ENCODE data around the gene STAB2.

Gene STAB2

DNA sequence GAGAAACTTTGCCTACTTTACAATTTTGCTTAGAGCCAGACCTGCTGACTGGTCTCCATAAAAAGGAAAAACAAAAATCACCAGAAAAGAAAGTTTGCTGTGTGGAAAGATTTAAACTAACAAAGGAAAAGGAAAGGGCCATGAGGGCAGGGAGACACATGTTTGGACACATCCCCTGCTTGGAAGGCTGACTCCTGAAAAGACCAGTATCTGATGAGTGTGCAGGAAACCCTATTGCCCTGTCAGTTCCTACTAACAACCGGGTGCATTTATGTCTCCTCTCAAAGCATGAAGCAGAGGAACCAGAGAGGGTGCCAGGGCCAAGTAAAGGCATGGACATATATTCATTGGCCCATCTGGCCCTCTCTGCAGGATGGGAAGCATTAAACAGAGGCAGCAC, 7.0 kb upstream of the STAB2 start:
- no peak for DNase-seq (ENCODE audit: low read depth, low spot score)

DNA sequence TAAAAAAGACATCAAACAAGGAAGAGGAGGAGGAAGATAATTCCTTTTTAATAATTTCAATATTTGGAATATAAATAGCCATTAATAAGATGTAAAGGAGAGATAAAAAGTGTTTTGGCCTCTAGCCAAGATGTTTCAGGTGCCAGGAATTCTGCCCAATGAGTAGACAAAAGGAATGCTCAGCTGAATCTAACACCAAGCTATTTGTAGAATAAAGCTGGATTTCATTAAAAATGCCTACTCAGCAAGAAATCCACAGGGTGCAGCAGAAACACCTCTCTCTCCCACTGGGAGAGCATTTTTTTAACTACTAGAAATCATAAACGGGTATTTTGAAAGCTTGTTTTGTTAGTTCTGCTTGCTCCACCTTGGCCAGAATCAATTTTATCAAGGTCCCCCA, 4.1 kb upstream of the STAB2 start:
- DNase-seq (ENCODE audit: low read depth, low spot score), result no peak

DNA sequence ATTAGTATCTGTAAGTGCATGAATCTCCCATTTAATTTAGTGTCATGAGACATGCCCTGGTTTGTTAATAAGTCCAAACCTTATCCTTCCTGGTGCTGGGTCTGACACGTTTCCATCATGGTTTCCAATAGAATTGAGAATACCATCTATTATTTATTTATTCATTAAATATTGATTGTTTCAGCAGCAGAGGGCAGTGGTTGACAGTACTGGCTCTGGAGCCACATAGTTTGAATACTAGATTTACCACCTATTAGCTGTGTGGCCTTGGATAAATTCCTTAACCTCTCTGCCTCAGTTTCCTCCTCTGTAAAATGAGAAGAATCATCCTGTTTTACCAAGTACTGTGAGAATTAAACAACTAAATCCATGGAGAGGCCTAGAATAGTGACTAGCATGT, 941 bp upstream of the STAB2 start:
- DNase-seq (ENCODE audit: low read depth, low spot score), result peak; percentile 18

DNA sequence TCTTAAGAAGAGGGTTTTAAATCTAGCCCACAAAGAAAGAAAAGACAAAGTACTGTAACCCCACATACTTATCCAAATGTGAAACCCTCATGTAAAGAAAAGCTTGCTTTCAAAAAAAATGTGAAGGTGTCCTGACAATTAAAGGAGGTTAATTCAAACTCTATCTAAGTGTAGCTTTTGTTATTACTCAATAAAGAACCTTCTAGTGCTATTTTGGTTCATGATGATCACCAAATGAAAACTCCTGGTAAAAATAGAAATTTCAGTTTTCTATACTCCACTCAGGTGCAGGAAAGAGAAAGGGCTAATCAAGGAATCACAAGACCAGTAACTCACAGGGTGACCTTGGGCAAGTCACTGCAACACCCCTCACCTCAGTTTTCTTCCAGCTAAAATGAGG, 1.6 kb downstream of the STAB2 start:
- no peak for DNase-seq (ENCODE audit: low read depth, low spot score)

DNA sequence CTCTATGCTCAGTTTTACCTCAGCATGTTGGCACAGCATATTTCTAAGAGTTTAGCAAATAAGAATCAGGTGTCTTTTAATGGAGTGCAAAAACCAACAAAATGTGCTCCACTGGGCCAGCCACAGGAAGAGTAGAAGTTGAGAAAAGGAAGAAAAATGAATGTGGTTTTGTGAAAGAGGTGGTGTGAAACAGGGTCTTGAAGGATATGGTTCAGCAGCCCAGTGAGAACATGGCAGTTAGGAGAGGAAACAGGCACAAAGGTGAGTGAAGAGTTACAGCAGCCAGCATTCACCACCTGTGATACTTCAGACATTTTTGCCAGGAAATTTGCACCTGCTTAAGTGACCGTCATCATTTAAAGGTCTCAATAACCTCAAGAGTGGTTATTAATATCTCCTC, 2.4 kb downstream of the STAB2 start:
- no peak for DNase-seq (ENCODE audit: low read depth, low spot score)

DNA sequence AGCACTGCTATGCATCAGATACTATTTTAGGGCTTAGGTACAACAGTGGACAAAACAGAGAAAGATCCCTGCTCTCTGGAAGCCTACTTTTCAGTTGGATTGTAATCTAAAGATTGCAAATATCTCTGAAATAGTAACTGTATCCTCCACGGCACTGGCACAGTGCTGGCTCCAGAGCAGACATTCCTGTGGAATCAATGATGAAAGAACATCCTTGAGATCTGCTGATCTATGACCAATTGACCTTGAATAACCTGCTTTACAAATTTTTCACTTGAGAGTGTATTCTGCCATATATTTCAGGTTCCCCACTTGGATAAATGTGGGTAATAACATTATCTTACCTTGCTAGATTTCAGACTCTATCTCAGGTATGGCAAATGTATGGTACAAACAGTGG, 3.2 kb downstream of the STAB2 start:
- DNase-seq (ENCODE audit: low read depth, low spot score), result no peak

DNA sequence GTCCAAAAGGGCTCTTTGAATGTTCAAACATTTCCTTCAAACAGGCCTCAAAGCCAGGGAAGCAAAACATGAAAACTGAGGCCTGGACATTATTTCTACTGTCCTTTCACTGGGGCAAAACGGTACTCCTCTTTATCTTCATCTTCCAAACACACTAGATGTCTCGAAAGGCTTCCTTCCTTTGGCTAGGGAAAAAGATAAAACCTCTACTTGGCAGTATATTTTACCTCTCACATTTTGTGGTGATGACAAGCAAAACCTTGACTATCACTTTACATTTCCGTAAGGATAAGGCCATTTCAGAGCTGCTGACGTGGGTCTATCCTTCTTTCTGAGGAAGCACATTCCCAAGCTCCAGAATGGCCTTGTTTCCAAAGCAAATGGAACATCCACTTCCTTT, 9.9 kb downstream of the STAB2 start:
- no peak for DNase-seq (ENCODE audit: low read depth, low spot score)

DNA sequence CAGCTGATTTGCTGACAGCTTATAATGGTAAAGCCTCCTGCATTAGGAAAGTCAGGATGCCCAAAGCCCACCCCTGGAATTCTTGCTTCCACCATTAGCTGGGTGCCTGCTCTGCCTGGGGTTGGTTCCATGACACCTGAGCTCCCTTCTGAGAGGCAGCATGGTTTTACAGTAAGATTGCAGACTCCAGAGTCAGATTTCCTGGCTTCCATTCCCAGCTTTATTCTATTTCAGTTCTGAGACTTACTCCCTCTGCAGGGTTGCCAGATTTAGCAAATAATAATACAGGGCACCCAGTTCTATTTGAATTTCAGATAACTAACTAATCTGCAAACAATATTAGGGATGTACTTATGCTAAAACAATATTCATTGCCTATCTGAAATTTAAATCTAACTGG, 12.2 kb downstream of the STAB2 start:
- DNase-seq (ENCODE audit: low read depth, low spot score), result no peak

DNA sequence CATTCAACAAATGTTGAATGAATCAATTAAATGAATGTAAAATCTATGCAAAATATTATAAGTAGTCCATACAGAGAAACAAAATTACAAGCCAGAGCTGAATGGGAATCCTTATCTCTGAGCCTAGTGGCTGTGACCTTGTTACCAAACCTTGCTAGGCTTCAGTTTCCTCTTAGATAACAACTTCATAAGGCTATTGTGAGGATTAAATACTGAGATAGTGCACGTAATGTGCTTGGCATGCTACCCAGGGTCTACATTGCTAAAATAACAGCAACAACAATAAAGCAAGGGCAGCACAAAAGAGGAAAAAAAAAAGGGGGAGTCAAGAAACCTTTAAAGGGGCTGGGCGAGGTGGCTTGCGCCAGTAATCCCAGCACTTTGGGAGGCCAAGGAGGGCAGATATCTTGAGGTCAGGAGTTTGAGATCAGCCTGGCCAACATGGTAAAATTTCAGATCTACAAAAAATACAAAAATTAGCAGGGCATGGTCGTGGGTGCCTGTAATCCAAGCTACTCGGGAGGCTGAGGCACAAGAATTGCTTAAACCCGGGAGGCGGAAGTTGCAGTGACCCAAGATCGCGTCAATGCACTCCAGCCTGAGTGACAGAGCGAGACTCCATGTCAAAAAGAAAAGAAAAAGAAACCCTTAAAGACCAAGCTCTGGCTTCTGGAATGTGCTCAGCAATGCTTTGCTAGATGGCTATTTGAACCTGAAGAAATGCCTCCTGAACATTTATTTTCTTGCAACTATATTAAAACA, 14.1 kb downstream of the STAB2 start:
- DNase-seq (ENCODE audit: low read depth, low spot score), result no peak

DNA sequence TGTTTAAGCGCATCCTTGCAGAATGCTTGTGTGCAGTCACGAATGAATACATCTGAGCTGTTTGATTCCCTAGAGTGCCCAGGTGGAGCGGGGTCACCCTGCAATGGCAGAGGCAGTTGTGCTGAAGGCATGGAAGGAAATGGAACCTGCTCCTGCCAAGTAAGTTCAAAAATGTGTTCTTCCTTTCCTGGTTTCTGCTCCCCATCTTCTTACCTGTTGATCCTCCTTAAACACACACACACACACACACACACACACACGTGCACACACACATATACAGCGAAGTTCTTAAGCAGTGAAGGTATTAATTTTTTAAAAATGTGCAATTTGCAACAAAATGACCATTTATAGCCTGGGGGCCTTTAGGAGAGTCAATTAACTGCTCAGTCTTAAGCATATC, 33.3 kb downstream of the STAB2 start:
- no peak for DNase-seq (ENCODE audit: low read depth, low spot score)

DNA sequence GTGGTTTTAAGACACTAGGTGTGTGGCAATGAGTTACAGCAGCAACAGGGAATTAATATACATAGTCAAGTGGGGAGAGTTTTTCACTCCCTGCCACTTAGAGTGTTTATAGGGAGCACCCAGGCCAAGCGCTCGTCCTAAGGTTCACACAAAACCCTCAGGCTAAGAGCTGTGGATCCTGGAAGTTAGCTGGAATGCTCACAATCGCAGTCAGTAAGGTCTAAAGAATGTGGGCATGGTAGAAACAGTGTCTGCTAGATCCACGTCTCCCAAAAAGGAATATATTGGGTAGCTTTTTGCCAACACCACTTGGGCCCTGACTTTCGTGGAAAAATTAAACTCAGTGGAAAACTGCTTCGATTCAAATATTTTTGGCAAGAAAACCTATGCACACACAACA, 36.6 kb downstream of the STAB2 start:
- DNase-seq (ENCODE audit: low read depth, low spot score), result no peak

DNA sequence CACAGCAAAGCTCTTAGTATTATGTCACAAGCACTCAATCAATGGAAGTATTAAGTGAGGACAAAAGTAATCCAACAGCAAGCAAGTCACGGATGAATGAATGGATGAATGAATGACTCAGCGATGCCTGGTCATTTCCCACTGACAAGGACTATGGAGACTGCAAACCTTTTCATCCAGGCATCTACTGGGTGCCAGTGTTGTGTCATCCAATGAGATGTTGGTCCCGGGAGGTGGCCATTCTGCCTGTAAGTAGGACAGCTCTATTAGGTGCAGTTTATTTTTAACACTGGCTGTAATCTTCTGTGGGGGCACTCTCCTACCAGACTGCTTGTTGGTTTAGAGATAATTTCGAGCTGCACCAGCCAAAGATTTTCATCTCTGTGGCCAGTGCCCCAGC, 39.4 kb downstream of the STAB2 start:
- DNase-seq (ENCODE audit: low read depth, low spot score), result peak; percentile 23

DNA sequence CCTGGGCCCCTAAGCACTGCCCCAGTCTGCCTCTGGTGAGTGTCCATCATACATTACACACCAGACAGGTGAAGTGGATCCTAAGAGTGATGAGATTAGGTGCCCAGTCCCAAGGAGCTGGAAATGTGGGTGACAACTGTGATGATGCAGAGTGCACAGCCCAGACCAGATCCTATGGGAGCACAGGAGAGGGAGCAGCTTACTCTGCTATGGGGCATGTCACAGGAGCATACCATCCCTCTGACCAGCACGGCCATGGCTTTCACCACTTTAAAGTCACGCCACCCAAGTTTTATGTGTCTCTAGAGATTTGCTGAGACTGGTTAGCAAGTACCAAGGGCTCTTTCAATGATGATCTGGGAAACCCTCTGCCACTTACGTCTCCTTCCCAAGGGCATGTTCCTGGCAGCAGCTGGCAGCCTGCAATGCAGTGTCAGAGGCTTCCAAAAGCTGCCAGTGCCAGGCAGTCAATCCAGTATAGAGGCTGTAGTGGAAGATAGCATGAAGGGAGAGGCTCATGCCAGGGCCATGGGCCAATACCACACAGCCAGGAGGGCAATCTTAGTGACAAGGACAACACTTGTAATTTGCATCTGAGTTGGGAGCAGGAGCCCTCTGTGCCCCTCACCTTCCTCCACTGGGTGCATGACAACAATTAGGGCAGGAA, 40.2 kb downstream of the STAB2 start:
- no peak for DNase-seq (ENCODE audit: low read depth, low spot score)

DNA sequence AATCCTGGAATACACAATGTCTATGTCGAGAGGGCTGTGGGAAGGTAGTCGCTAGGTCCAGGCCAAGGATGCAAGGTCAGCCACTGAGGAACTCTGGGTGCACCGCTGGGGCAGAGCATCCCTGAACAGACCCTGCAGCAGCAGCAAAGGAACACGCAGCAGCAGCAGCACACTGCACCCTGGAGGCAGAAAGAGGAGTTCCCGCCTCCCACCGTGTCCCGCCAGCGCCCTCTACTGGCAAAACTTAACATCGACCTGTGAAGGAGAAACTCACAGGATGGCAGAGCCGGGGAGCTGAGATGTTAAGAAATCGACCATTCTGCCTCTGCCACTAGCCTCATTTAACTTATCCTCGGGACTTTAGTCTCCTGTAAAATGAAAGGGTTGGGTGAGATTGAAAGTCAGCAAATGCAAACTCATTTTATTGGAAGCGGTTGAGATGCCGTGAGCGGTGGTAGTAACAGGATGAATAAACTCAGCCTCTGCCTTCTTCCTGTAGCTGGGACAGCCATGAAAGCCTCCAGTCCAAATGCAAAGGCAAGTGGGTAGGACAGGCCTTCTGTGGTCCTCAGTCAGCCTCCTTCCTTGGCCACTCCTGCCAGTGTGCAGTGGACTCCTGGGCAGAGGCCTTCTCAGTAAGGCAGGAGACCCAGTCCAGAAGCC, 45.6 kb downstream of the STAB2 start:
- DNase-seq (ENCODE audit: low read depth, low spot score), result peak; percentile 46

DNA sequence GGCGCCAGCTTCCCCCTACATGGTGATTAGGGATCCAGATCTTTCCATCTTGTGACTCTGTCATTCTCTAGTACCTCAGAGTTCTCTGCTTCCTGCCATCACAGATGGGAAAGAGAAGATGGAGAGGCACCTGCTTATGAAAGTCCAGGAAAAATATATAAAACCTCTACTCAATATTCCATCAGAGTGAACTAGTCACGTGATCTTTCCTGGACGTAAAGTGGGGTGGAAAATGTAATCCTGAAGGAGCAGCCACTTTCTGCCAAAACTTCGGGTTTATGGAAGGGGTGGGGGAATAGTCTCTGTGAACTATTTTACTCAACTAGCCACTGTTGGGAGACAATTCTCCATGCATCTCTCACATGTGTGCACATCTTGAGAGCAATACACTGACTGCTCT, 47.7 kb downstream of the STAB2 start:
- no peak for DNase-seq (ENCODE audit: low read depth, low spot score)

DNA sequence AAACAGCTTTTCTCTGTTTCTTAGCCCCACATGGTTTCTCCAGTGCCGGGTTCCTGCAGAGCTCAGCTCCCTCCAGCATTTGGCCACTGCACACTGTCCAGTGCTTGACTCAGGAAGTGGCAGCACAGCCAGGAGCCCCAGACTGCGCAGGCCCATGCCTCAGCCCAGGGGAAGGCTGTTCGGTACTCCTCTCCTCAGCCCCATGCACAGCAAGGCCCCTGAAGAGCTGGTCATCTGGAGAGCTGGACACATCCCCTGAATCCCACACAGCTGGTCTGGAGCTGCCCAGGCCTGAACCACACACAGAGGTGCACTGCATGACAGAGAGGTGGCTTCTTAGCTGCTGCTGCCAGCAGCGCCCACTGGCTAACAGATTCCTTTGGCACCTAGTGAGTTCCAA, 48.3 kb downstream of the STAB2 start:
- no peak for DNase-seq (ENCODE audit: low read depth, low spot score)

DNA sequence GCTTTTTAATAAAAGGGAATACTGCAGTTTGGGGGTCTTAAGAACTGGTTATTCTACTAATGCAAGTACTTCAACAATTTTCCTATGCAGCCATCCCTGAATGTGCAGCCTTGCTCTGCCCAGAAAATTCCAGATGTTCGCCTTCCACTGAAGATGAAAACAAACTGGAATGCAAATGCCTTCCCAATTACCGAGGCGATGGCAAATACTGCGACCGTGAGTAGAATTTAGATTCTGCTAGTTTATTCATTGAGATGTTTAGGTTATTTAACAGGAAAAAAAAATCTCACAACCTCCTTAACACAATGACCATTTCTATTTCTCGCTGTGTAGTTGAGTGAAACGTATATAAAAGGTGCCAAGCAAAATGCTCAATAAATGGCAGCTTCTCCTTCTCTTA, 49.9 kb downstream of the STAB2 start:
- DNase-seq (ENCODE audit: low read depth, low spot score), result no peak

DNA sequence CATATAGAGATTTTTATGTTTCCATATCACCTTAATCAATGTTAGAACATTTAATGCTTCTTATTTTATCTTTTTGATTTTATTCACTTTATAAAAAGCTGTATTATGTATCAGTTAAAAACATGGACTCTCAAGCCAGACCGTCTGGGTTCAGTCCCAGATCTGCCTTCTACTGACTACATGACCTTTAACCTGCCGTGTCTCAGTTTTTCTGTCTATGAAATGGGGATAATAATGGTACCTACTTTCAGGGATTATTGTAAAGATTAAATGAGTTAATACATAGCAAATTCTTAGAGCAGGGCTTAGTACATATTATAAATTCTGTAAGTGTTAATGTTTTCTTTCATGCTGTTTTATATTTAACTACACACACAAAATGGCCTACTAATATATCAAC, 50.4 kb downstream of the STAB2 start:
- DNase-seq (ENCODE audit: low read depth, low spot score), result no peak

DNA sequence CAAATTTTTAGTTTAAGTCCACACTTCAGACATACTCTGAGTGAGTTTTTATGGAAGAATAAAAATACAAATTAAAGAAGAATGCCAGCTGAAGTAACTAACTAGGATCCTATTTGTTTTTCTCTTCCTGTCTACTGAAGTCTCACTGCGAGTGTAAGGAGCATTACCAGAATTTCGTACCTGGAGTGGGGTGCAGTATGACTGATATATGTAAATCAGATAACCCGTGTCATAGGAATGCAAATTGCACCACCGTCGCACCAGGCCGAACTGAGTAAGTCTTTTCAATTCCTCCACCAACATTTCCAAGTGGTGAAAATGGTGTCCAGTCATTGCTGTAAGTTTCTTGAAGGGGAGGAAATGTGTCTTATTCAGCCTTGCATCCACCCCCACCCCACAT, 52.9 kb downstream of the STAB2 start:
- DNase-seq (ENCODE audit: low read depth, low spot score), result no peak

DNA sequence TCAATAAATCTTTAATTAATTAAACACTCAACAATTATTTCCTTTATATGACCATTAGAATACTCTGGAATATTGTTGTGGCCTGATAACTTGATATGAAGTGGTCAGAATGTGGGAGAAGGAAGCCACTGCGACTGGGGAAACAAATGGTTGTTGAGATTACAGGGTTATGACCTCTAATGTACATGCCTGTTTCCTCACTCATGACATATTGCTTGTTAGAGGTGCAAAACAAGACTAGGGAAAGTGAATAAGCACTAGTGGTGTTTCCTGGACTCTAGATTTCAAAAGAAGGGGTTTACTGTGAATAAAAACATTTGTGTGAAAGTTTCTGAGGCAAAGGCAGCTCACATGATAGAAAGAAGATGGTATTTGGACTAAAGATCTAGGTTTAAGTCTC, 53.3 kb downstream of the STAB2 start:
- DNase-seq (ENCODE audit: low read depth, low spot score), result no peak

DNA sequence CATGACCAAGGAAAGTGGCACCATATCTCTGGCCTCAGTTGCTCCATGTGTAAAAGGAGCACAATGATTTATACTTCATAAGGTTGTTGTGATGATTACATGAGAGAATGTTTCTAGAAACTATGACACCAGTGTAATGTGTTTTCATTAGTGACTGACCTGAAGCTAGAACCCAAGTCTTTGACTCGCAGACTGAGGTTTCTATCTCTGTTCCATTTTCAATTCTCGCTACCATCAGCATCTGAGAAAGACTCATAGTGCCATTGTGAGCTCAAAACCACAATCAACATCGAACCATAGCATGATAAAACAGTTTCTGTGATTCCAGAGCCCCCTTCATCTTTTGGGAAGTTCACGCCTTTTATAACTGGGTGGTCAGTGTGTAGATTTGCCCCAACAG, 53.8 kb downstream of the STAB2 start:
- no peak for DNase-seq (ENCODE audit: low read depth, low spot score)

DNA sequence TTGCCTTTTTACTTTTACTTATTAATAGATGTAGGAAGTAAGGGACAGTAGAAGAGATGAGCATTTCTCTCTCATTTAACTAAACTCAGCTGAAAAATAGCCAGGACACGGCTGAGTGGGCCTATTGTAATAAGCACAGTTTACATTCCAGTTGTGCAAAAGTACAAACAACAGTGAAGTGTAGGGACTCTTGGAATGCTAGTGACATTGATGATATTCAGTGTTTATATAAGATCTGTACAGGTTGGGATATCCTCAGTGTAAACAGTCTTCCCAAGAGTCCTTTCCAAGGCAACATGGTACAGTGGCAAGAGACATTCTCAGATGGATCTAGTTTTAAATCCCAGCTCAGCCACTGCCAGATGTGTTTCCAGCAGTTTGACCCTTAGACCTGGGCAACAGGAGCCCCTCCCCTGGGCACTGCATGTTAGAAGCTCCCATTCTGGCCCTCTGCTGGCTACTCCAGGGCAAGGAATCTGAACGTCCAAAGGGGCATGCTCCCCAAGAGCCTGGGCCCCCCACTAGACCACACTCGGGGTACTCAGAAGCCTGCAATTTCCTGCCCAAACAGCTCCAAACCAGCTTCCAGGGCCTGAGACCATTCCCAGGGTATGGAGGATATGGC, 55.3 kb downstream of the STAB2 start:
- DNase-seq (ENCODE audit: low read depth, low spot score), result no peak

DNA sequence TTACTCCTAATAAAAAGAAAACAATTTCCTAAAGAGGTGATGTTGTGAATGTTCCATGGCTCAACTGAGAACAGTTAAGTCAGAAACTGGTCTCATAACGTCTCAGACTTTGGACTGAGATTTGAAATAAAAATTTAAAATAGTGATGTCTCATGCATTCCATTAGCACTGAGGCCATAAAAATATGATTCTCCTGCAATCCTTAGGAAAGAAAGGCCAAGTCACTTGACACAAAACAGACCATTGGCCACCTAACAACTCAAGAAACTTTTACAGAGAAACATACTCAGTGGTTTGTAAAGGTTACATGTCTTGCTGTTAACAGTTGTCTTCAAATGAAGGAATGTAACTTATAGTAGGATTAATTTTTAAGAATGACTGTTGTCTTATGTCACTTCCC, 58.1 kb downstream of the STAB2 start:
- DNase-seq (ENCODE audit: low read depth, low spot score), result no peak

All from astrocyte of the hippocampus (primary cell).